Measurements from ENCODE around the gene TMEM88.
A peak's percentile ranks its signal among the peaks of the same experiment; 100 is the strongest.

TMEM88 gene

GRCh38 chr17:7824021-7824924 lies 30.6 kb upstream of the TMEM88 start:
- Mint-ChIP-seq H3K4me1 (peaks cover 6% of the 10 kb centered on the region), H3K27me3 (peaks cover 14% of the 10 kb centered on the region), H3K4me3 (no peak overlapping the region), H3K9me3 (no peaks in the 10 kb centered on the region), H3K27ac (no peak overlapping the region), H3K36me3 (no peaks in the 10 kb centered on the region)
- ATAC-seq, result no peak

GRCh38 chr17:7825206-7825990 lies 29.5 kb upstream of the TMEM88 start:
- Mint-ChIP-seq H3K4me1 (peaks cover 6% of the 10 kb centered on the region), H3K9me3 (no peaks in the 10 kb centered on the region), H3K27me3 (peaks cover 14% of the 10 kb centered on the region), H3K4me3 (no peak overlapping the region), H3K27ac (no peak overlapping the region), H3K36me3 (no peaks in the 10 kb centered on the region)
- no peak for ATAC-seq

GRCh38 chr17:7830616-7831015 lies 24.2 kb upstream of the TMEM88 start:
- H3K27ac Mint-ChIP-seq, result no peak overlapping the region

GRCh38 chr17:7831233-7831632 lies 23.6 kb upstream of the TMEM88 start:
- Mint-ChIP-seq H3K27me3 (peaks cover 27% of the 10 kb centered on the region), H3K4me1 (peaks cover 16% of the 10 kb centered on the region), H3K9me3 (no peaks in the 10 kb centered on the region), H3K36me3 (no peaks in the 10 kb centered on the region), H3K4me3 (no peak overlapping the region), H3K27ac (no peak overlapping the region)
- ATAC-seq, result no peak

More at GRCh38 chr17:7830616-7831015, 24.2 kb upstream of the TMEM88 start:
- H3K4me1 Mint-ChIP-seq, result peaks cover 12% of the 10 kb centered on the region
- no peaks in the 10 kb centered on the region for H3K36me3 Mint-ChIP-seq
- no peak for ATAC-seq
- H3K4me3 Mint-ChIP-seq, result no peak overlapping the region
- H3K9me3 Mint-ChIP-seq, result no peaks in the 10 kb centered on the region
- peaks cover 27% of the 10 kb centered on the region for H3K27me3 Mint-ChIP-seq

GRCh38 chr17:7832431-7832830 lies 22.4 kb upstream of the TMEM88 start:
- no peak for ATAC-seq
- H3K4me1 Mint-ChIP-seq, result peaks cover 28% of the 10 kb centered on the region
- H3K27me3 Mint-ChIP-seq, result peaks cover 27% of the 10 kb centered on the region
- H3K36me3 Mint-ChIP-seq, result no peaks in the 10 kb centered on the region
- no peaks in the 10 kb centered on the region for H3K9me3 Mint-ChIP-seq
- H3K27ac Mint-ChIP-seq, result no peak overlapping the region
- H3K4me3 Mint-ChIP-seq, result no peak overlapping the region

- Mint-ChIP-seq H3K9me3 (no peaks in the 10 kb centered on the region), H3K36me3 (no peaks in the 10 kb centered on the region), H3K4me3 (peak overlapping the region; percentile 88), H3K4me1 (peaks cover 32% of the 10 kb centered on the region), H3K27me3 (peaks cover 27% of the 10 kb centered on the region), H3K27ac (peak overlapping the region; percentile 85)
- ATAC-seq, result no peak
Measured at GRCh38 chr17:7833011-7833794, 21.7 kb upstream of the TMEM88 start.

GRCh38 chr17:7833795-7834541 lies 20.9 kb upstream of the TMEM88 start, which contains the start of gene KDM6B:
Gene KDM6B (plus strand): TSS chr17:7834217. CDS start chr17:7845555, 11,338 bp downstream.
- H3K36me3 Mint-ChIP-seq, result no peaks in the 10 kb centered on the region
- H3K4me1 Mint-ChIP-seq, result peaks cover 40% of the 10 kb centered on the region
- H3K27ac Mint-ChIP-seq, result peak within 1 kb of the TSS; percentile 85
- H3K9me3 Mint-ChIP-seq, result no peaks in the 10 kb centered on the region
- peak within 1 kb of the TSS; percentile 88 for H3K4me3 Mint-ChIP-seq
- ATAC-seq, result peak; percentile 82
- peaks cover 27% of the 10 kb centered on the region for H3K27me3 Mint-ChIP-seq

GRCh38 chr17:7834542-7834956 lies 20.3 kb upstream of the TMEM88 start:
- Mint-ChIP-seq H3K9me3 (no peaks in the 10 kb centered on the region), H3K4me1 (peaks cover 45% of the 10 kb centered on the region), H3K27me3 (peaks cover 27% of the 10 kb centered on the region), H3K4me3 (peak overlapping the region; percentile 88), H3K36me3 (no peaks in the 10 kb centered on the region), H3K27ac (peak overlapping the region; percentile 85)
- ATAC-seq, result peak; percentile 59

GRCh38 chr17:7834957-7835813 lies 19.7 kb upstream of the TMEM88 start:
- Mint-ChIP-seq H3K27me3 (peaks cover 27% of the 10 kb centered on the region), H3K27ac (peak overlapping the region; percentile 85), H3K4me3 (peak overlapping the region; percentile 88), H3K36me3 (no peaks in the 10 kb centered on the region), H3K4me1 (peaks cover 51% of the 10 kb centered on the region), H3K9me3 (no peaks in the 10 kb centered on the region)
- peak; percentile 72 for ATAC-seq

GRCh38 chr17:7835814-7836595 lies 18.9 kb upstream of the TMEM88 start:
- Mint-ChIP-seq H3K4me3 (peak overlapping the region; percentile 88), H3K9me3 (no peaks in the 10 kb centered on the region), H3K36me3 (no peaks in the 10 kb centered on the region), H3K27ac (peak overlapping the region; percentile 85), H3K27me3 (peaks cover 26% of the 10 kb centered on the region), H3K4me1 (peaks cover 59% of the 10 kb centered on the region)
- peak; percentile 63 for ATAC-seq

GRCh38 chr17:7836596-7837407 lies 18.1 kb upstream of the TMEM88 start:
- peaks cover 18% of the 10 kb centered on the region for H3K27me3 Mint-ChIP-seq
- H3K36me3 Mint-ChIP-seq, result no peaks in the 10 kb centered on the region
- H3K4me3 Mint-ChIP-seq, result peak overlapping the region; percentile 88
- H3K4me1 Mint-ChIP-seq, result peaks cover 67% of the 10 kb centered on the region
- no peaks in the 10 kb centered on the region for H3K9me3 Mint-ChIP-seq
- peak overlapping the region; percentile 85 for H3K27ac Mint-ChIP-seq
- no peak for ATAC-seq

- H3K27ac Mint-ChIP-seq, result peak overlapping the region; percentile 85
- no peak for ATAC-seq
- H3K9me3 Mint-ChIP-seq, result no peaks in the 10 kb centered on the region
- H3K36me3 Mint-ChIP-seq, result no peaks in the 10 kb centered on the region
- peaks cover 11% of the 10 kb centered on the region for H3K27me3 Mint-ChIP-seq
- H3K4me1 Mint-ChIP-seq, result peaks cover 73% of the 10 kb centered on the region
- peak overlapping the region; percentile 88 for H3K4me3 Mint-ChIP-seq
Measured at GRCh38 chr17:7837408-7838088, 17.3 kb upstream of the TMEM88 start.
